WERI-Rb-1 (cell line): ENCODE data around the gene SLC23A2.

Source experiments
- DNase-seq: peaks from one replicate; pipeline ENCODE4 v3.0.0-alpha.2; 2020
- H3K27ac ChIP-seq: fragments of 250-450 bp; sonication (Bioruptor Pico); 2 replicates; pipeline ENCODE4 v1.5.1; 2020; ENCODE audit warnings: mild to moderate bottlenecking, moderate library complexity
- H3K27me3 ChIP-seq: fragments of 250-450 bp; sonication (Bioruptor Pico); 2 replicates; pipeline ENCODE4 v1.5.1; 2021; ENCODE audit warnings: mild to moderate bottlenecking, low read depth, moderate library complexity; ENCODE audit not compliant: insufficient read depth, severe bottlenecking
- H3K36me3 ChIP-seq: fragments of 250-450 bp; sonication (Bioruptor Pico); 2 replicates; pipeline ENCODE4 v1.5.1; 2020; ENCODE audit warnings: mild to moderate bottlenecking, moderate library complexity
- H3K4me3 ChIP-seq: 2 replicates; pipeline ENCODE4 v1.5.1; 2011; ENCODE audit warnings: low read depth, mild to moderate bottlenecking, control low read depth, low read length
- H3K9me3 ChIP-seq: fragments of 250-450 bp; sonication (Bioruptor Pico); 2 replicates; pipeline ENCODE4 v1.5.1; 2021; ENCODE audit warnings: mild to moderate bottlenecking, moderate library complexity; ENCODE audit not compliant: severe bottlenecking
- TF ChIP-seq, protein P1 (sequence below): IDR thresholded peaks from 2 replicates; pipeline ENCODE4 v1.5.1; 2011; ENCODE audit warnings: low read depth, mild to moderate bottlenecking, control low read depth, inconsistent platforms, low read length

Gene SLC23A2

GRCh38 chr20:4894981-4895381 is 106.3 kb downstream of the SLC23A2 start:
- Histone ChIP-seq H3K27ac (no peak overlapping the region), H3K27me3 (no peaks in the 10 kb centered on the region), H3K4me3 (no peak overlapping the region), H3K36me3 (peaks cover 19% of the 10 kb centered on the region), H3K9me3 (no peaks in the 10 kb centered on the region)
- TF ChIP-seq, protein P1, sequence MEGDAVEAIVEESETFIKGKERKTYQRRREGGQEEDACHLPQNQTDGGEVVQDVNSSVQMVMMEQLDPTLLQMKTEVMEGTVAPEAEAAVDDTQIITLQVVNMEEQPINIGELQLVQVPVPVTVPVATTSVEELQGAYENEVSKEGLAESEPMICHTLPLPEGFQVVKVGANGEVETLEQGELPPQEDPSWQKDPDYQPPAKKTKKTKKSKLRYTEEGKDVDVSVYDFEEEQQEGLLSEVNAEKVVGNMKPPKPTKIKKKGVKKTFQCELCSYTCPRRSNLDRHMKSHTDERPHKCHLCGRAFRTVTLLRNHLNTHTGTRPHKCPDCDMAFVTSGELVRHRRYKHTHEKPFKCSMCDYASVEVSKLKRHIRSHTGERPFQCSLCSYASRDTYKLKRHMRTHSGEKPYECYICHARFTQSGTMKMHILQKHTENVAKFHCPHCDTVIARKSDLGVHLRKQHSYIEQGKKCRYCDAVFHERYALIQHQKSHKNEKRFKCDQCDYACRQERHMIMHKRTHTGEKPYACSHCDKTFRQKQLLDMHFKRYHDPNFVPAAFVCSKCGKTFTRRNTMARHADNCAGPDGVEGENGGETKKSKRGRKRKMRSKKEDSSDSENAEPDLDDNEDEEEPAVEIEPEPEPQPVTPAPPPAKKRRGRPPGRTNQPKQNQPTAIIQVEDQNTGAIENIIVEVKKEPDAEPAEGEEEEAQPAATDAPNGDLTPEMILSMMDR, result no peak
- no peak for DNase-seq

- no peaks in the 10 kb centered on the region for H3K27me3 ChIP-seq
- DNase-seq, result no peak
- H3K27ac ChIP-seq, result no peak overlapping the region
- H3K9me3 ChIP-seq, result no peaks in the 10 kb centered on the region
- TF ChIP-seq, protein P1, result no peak
- H3K36me3 ChIP-seq, result peaks cover 20% of the 10 kb centered on the region
- H3K4me3 ChIP-seq, result no peak overlapping the region
These were observed 106.9 kb downstream of the SLC23A2 start for GRCh38 chr20:4894409-4894808.

GRCh38 chr20:4893709-4894108 is 107.6 kb downstream of the SLC23A2 start:
- TF ChIP-seq, protein P1, result no peak
- Histone ChIP-seq H3K36me3 (peaks cover 23% of the 10 kb centered on the region), H3K27me3 (no peaks in the 10 kb centered on the region), H3K9me3 (no peaks in the 10 kb centered on the region), H3K4me3 (no peak overlapping the region), H3K27ac (no peak overlapping the region)
- DNase-seq, result no peak

DNA sequence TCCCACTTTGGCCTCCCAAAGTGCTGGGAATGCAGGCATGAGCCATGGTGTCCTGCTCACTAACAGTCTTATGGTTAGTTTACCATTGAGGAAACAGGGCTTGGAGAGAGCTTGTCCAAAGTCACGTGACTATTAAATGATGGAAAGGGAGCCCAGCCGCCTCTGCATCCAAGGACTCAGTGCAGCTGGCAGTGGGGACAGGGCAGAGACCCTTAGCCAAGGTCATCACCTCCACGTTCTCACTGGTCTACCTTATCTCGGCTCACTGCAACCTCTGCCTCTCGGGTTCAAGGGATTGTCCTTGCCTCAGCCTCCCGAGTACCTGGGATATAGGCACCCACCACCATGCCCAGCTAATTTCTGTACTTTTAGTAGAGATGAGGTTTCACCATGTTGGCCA is 109.3 kb downstream of the SLC23A2 start:
- H3K4me3 ChIP-seq, result no peak overlapping the region
- H3K27ac ChIP-seq, result no peak overlapping the region
- no peaks in the 10 kb centered on the region for H3K27me3 ChIP-seq
- H3K36me3 ChIP-seq, result peaks cover 24% of the 10 kb centered on the region
- no peaks in the 10 kb centered on the region for H3K9me3 ChIP-seq
- TF ChIP-seq, protein P1, result no peak
- no peak for DNase-seq

DNA sequence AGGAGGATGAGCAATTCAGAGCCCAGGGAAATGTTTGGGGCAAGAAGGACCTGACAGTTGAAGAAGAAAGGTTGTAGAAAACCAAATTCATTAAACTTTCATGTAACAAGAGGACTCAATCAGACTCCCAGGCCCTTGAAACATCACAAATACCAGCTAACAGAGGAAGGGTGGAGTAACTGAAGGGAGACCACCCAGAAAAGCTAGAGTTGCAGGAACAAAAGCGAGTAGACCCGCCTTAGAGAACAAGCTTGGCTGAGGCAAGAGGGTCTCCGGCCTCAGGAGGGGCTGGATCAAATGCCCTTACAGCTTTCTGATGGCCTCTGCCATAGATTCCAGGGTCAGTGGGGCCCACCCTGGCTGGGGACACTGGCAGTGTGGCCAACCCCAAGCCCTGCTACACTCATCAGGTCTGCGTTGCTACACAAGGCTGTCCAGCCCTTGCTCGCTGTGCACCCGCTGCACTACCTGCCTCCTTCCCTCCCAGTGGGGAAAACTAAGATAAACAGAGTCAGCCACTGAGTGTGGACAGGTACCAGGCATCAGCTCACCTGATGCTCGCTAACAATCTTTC is 110.0 kb downstream of the SLC23A2 start:
- TF ChIP-seq, protein P1, result no peak
- Histone ChIP-seq H3K27ac (no peak overlapping the region), H3K27me3 (no peaks in the 10 kb centered on the region), H3K9me3 (no peaks in the 10 kb centered on the region), H3K36me3 (peaks cover 24% of the 10 kb centered on the region), H3K4me3 (no peak overlapping the region)
- no peak for DNase-seq

DNA sequence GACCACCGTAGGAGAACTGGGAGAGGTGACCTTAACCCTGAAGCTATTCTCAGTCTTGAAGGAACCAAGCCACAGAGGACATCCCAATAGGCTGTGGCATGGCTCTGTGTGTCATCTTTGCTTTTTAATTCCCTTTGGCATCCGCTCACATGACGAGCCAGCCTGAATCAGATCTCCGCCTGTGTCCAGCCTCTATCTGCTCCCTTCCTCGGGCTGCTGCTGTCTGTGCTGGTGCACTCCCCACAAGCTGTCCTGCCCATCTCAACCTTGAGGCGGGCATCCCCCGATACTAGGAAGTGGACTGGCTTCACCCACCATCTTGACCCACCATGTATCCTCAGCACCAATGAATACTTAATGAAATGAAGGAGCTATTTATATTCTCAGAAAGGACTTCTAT is 111.9 kb downstream of the SLC23A2 start:
- H3K27ac ChIP-seq, result no peak overlapping the region
- peaks cover 24% of the 10 kb centered on the region for H3K36me3 ChIP-seq
- no peak for DNase-seq

More for the DNA sequence above, 111.9 kb downstream of the SLC23A2 start:
- H3K4me3 ChIP-seq, result no peak overlapping the region
- H3K9me3 ChIP-seq, result no peaks in the 10 kb centered on the region
- TF ChIP-seq, protein P1, result no peak
- no peaks in the 10 kb centered on the region for H3K27me3 ChIP-seq
